Osteocyte (in vitro differentiated cells): ENCODE data around the gene TMEM19. TPM values are rescaled to one million over a fixed set of nuclear protein-coding genes. Genes with fewer than 3 reads are reported as not detected.
A peak's percentile ranks its signal among the peaks of the same experiment; 100 is the strongest.

ENCODE experiments used
- DNase-seq: peaks from one replicate; pipeline ENCODE4 v3.0.0; 2021; ENCODE audit warnings: mixed read lengths; ENCODE audit not compliant: unreplicated experiment; ENCODE audit errors: extremely low spot score
- H3K27ac Mint-ChIP-seq: one replicate; pipeline ENCODE4 v1.8.0; 2021; ENCODE audit warnings: mild to moderate bottlenecking, mixed read lengths; ENCODE audit not compliant: unreplicated experiment
- H3K27me3 Mint-ChIP-seq: one replicate; pipeline ENCODE4 v1.8.0; 2021; ENCODE audit warnings: mixed read lengths; ENCODE audit not compliant: unreplicated experiment
- H3K36me3 Mint-ChIP-seq: one replicate; pipeline ENCODE4 v1.8.0; 2021; ENCODE audit warnings: mixed read lengths; ENCODE audit not compliant: unreplicated experiment
- H3K4me1 Mint-ChIP-seq: one replicate; pipeline ENCODE4 v1.8.0; 2021; ENCODE audit warnings: mixed read lengths; ENCODE audit not compliant: unreplicated experiment
- H3K4me3 Mint-ChIP-seq: one replicate; pipeline ENCODE4 v1.8.0; 2021; ENCODE audit warnings: mild to moderate bottlenecking, moderate library complexity, mixed read lengths; ENCODE audit not compliant: unreplicated experiment
- H3K9me3 Mint-ChIP-seq: one replicate; pipeline ENCODE4 v1.8.0; 2021; ENCODE audit warnings: mixed read lengths; ENCODE audit not compliant: unreplicated experiment
- total RNA-seq: library from RNA; stranded (reverse); gene quantifications from 2 replicates; pipeline ENCODE4 v1.2.1, GENCODE V29; 2021
- TF ChIP-seq, protein P1 (sequence below): fragments of 200-600 bp; sonication (generic); IDR thresholded peaks from 2 replicates; pipeline ENCODE4 v1.5.0; 2021; ENCODE audit warnings: antibody characterized with exemption, mild to moderate bottlenecking, moderate library complexity

The TMEM19 gene
- total RNA-seq, 1 donor from 2014 or later = 28.0 TPM

DNA sequence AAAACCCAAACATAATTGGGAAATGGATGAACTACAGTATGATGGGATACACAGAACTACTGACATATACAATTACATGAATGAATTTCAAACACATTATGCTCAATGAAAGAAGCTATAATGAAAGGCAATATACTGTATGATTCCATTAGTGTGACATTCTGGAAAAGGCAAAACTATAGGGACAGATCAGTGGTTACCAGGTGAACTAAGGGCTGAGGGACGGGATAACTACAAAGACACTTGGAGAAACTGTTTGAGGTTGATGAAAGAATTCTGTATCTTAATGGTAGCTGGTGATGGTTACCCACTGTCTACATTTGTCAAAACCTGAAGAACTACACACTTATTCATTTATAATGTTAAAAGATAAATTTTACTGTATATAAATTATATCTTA, 30.0 kb upstream of the TMEM19 start:
- Mint-ChIP-seq H3K4me3 (no peak overlapping the region), H3K36me3 (peaks cover 43% of the 10 kb centered on the region), H3K27ac (no peak overlapping the region), H3K27me3 (no peaks in the 10 kb centered on the region), H3K9me3 (no peaks in the 10 kb centered on the region), H3K4me1 (peaks cover 26% of the 10 kb centered on the region)
- TF ChIP-seq, protein P1, sequence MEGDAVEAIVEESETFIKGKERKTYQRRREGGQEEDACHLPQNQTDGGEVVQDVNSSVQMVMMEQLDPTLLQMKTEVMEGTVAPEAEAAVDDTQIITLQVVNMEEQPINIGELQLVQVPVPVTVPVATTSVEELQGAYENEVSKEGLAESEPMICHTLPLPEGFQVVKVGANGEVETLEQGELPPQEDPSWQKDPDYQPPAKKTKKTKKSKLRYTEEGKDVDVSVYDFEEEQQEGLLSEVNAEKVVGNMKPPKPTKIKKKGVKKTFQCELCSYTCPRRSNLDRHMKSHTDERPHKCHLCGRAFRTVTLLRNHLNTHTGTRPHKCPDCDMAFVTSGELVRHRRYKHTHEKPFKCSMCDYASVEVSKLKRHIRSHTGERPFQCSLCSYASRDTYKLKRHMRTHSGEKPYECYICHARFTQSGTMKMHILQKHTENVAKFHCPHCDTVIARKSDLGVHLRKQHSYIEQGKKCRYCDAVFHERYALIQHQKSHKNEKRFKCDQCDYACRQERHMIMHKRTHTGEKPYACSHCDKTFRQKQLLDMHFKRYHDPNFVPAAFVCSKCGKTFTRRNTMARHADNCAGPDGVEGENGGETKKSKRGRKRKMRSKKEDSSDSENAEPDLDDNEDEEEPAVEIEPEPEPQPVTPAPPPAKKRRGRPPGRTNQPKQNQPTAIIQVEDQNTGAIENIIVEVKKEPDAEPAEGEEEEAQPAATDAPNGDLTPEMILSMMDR = no peak
- no peak for DNase-seq

DNA sequence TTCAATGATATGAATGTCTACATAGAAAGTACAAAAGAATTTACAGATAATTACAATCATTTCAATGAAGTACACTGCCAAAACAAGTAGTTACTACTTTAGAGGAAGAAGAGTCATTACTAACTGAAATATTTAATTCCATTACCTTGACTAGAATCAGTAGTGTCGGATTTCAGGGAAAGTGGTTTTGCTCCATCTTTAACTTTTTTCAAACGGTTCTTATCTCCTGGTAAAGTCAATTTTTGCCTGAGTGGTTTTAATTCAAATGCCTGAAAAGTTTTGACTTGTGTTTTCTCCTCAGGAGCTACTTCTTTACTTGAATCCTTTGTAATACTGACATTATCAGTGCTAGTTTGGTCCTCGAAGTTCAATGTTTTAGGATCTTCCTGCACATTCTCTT, 29.1 kb upstream of the TMEM19 start:
- no peak overlapping the region for H3K4me3 Mint-ChIP-seq
- H3K27me3 Mint-ChIP-seq = no peaks in the 10 kb centered on the region
- no peak overlapping the region for H3K27ac Mint-ChIP-seq
- TF ChIP-seq, protein P1 = no peak
- no peaks in the 10 kb centered on the region for H3K9me3 Mint-ChIP-seq
- no peak for DNase-seq
- H3K4me1 Mint-ChIP-seq = peaks cover 30% of the 10 kb centered on the region
- H3K36me3 Mint-ChIP-seq = peaks cover 43% of the 10 kb centered on the region

DNA sequence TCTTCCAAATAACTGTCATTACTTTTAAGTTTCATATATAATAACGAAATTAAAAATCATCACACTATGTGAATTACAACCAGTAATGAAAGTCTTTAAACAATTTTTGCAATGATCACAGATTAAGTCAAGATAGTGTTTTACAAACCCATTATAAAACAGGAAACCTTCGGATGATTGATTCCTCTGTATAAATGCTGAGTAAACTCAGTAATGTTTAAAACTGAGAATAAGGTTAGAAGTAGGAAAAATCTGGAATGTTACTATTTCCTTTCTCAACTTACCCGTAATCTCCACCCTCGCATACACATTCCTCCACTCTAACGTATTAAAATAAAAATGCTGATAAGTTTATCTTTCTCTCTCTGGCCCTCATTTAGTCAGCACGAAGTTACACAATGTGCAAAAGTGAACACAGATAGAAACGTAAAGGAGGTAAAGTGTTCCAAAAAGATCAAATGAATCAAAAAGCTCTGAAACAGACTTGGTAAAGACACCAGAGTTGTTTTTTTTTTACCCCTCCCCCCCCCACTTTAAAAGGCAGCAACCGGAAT, 23.8 kb upstream of the TMEM19 start:
- Mint-ChIP-seq H3K9me3 (no peaks in the 10 kb centered on the region), H3K27ac (peak overlapping the region; percentile 100), H3K27me3 (no peaks in the 10 kb centered on the region), H3K36me3 (peaks cover 23% of the 10 kb centered on the region), H3K4me1 (peaks cover 33% of the 10 kb centered on the region), H3K4me3 (peak overlapping the region; percentile 99)
- TF ChIP-seq, protein P1 = no peak
- no peak for DNase-seq

DNA sequence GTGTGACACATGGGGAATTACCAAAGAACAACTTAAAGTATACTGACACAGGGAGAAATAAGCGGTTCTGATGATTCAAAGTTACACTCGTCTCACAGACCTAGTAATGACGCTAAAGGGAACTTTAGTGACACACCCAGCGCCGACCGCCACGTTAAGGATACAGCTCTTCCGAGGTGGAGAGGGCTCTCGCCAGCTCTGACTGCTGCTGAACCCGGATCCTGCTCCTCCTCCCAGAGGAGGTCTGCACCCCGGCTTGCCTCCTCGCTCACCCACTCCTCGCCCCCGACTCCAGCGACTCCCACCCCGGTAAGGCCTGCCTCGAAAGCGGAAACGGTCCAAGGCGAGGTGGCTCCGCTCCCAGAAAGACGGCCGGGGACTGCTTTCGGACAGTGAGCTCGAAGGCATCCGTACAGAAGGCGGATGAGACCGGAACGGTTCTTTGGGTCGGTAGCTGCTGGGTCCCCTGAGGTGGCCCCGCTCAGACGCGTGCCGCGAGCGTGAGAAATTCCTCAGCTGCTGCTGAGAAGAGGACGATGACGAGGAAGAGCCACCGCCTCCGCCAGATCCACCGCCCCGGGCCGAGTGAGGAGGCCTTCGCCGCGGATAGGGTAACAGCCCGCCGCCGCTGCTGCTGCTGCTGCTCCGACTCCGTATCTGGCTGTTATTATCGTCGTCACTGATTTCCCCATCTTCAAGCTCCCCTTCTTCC, 22.9 kb upstream of the TMEM19 start:
- H3K4me3 Mint-ChIP-seq = peak overlapping the region; percentile 99
- peaks cover 16% of the 10 kb centered on the region for H3K36me3 Mint-ChIP-seq
- peaks cover 33% of the 10 kb centered on the region for H3K4me1 Mint-ChIP-seq
- no peaks in the 10 kb centered on the region for H3K27me3 Mint-ChIP-seq
- peak overlapping the region; percentile 100 for H3K27ac Mint-ChIP-seq
- DNase-seq = peak; percentile 88
- no peaks in the 10 kb centered on the region for H3K9me3 Mint-ChIP-seq
- TF ChIP-seq, protein P1 = no peak

DNA sequence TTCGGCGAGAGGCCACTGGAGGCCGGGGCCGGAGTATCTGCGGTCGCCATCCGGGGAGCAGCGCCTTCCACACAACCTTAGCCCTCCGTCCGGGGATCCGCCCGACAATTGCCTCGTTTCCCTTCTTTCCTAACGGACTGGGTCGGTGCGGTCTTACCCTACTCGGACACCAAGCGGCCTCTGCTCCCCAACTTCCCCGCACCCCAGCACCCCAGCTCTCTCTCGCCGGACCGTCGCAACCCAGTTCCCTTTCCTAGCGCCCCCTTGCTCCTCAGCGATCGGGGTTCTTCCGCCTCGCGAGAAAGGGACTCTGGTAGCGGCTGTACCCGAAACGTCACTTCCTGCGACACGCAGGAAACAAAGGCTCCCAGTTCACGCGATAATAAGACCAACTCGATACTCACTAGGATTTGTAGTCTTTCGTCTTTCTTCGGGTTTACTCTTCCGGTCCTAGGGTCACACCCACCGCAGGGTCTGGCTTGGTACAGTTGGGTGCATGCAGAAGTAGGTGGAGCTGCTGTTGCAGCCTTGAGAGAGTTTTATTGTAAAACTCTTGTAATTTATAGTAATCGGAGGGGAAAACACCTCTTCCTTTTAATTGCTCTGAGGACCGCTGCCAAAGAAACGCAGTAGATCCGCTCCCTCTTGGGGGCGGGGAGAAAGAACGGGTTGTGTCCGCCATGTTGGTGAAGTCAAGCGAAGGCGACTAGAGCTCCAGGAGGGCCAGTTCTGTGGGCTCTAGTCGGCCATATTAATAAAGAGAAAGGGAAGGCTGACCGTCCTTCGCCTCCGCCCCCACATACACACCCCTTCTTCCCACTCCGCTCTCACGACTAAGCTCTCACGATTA, 22.1 kb upstream of the TMEM19 start, which contains the start of the genes THAP2 and ZFC3H1:
TSS of gene THAP2 (plus strand) at position 741 of the 850 bp plus-strand sequence. CDS start 209 bp downstream, outside the sequence.
TSS of gene ZFC3H1 (minus strand) at position 288 of the 850 bp plus-strand sequence. CDS start at position 50, 238 bp downstream.
- TF ChIP-seq, protein P1 = peak; percentile 42
- Mint-ChIP-seq H3K27ac (peak within 1 kb of the TSS; percentile 100), H3K27me3 (no peaks in the 10 kb centered on the region), H3K4me3 (peak within 1 kb of the TSS; percentile 99), H3K36me3 (peaks cover 11% of the 10 kb centered on the region), H3K4me1 (peaks cover 33% of the 10 kb centered on the region), H3K9me3 (no peaks in the 10 kb centered on the region)
- DNase-seq = peak; percentile 96
